HG02970 (cell line): Measurements from ENCODE around the gene ZBTB20.

Source experiments
- ATAC-seq: cut with Tn5 transposase; IDR thresholded peaks from one replicate; pipeline ENCODE4 v1.9.1; 2021; ENCODE audit warnings: mild to moderate bottlenecking, moderate library complexity, moderate number of reproducible peaks; ENCODE audit not compliant: unreplicated experiment, low FRiP score

Gene ZBTB20

DNA sequence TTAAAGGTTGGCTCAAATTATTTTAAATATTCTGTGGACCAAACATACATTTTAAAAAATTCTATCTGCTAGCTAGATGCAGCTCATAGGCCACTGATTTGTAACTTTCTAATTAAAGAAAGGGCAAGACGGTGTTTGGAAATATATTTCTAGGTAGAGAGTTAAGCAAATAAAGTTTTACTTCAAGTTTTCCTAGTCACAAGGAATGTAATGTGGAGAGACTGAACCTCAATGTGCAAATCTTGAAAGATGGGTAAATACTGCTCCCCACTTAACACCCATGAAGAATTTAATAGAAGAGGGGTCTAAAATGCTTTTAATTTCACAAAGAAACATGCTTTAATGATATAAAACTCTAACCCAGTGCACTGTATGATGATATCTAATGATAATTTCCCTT is 678.0 kb downstream of the ZBTB20 start:
- ATAC-seq = no peak

DNA sequence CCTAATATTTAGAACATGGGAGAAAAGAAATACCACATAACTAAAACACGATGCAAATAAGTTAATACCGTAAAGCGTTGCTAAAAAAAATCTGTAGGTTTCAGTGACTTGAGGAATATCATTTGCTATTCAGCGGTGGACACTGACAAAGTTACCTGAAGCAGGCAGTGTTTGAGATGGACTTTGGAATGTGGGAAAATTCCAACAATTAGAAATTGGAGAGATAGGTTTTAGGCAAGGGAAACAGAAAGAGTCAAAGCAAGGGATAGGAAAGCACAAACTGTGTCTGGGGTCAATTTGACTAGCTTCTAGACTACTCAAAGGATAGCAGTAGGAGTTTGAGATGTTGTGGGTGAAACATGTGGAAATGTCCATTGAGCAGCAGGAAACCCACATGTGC is 680.3 kb downstream of the ZBTB20 start:
- no peak for ATAC-seq

DNA sequence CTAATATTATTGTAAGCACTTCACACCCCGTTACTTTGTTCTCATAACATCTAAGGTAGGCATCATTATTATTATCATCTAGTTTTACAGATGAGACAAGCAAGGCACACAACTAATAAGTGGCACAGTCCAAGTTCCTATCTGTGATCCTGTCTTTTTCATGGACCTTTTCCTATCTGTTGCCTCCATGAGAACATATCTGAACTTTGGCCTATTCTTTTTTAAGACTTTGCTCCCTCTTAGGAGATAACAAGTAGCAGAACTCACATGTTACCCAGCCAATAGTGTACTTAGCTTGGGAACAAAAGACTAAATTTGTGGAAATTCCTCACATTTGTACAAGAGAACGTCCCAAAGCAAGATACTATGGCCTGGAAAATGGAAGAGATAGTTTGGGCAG is 680.8 kb downstream of the ZBTB20 start:
- no peak for ATAC-seq

DNA sequence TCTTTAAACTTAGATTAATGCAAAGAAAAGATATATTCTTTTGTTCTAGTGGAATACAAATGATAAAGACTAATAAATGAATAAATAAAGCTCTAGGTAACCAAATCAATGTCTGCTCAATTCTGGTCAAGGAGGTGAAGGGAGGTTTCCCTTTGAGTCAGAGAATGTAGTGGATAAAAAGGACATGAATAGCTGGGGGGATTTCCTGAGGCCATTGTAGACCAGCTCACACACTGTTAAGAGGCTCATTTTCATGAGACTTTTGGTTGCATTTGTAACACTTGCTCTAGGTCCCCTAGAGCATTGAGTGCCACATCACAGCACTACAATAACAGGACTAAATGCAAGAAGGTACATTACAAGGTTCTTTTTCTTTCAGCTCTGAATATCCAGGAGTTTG is 682.5 kb downstream of the ZBTB20 start:
- ATAC-seq = peak; percentile 72

DNA sequence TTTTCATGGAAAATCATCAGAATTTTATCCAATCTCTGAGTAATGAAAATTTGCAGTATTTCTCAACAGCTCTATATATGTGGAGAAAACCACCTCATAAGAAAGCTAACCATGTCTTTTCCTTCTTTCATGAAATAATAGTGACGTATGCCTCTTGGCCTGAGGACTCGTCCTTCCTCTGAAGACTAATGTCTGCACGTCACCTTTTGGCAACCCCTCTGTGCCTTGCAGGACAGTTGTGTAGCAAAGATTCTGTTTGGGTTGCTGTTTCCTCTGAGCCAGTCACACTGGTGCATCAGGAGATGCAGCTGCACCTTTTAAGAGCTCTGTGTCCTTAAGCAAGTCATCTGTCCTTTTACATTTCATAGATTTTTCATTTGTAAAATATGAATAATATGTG is 684.3 kb downstream of the ZBTB20 start:
- no peak for ATAC-seq

DNA sequence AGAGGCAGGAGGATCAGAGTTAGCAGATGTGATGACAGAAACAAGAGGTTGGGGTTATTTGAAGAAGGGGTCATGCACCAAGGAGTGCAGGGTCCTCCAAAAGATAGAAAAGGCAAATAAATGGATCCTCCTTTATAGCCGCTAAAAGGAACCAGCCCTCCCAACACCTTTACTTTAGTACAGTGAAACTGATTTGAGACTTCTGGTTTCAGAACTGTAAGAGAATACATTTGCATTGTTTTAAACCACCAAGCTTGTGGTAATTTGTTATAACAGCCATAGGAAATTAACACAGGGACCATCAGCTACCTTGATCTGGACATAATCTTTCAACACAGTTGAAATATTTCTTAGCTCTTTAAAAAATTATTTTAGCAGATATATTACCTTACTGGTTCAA is 686.6 kb downstream of the ZBTB20 start:
- ATAC-seq = no peak

DNA sequence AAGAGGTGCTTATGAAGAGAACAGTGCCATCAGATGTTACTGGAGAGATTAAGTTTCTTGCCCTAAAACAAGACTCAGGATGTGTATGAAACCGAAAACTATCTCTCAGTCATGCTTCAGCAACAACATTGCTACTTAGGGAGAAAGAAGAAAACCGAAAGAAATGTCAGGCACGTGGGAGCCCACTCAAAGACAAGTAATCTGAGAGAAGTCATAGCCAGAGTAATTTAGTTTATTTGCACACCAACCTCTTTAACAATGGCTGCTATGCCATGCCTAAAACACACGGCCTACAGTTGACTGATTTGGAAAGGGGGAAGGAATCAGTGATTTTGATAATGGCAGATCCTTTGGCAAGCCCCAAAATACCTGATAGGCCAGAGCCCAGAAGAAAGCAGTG is 690.3 kb downstream of the ZBTB20 start:
- ATAC-seq = peak; percentile 82

DNA sequence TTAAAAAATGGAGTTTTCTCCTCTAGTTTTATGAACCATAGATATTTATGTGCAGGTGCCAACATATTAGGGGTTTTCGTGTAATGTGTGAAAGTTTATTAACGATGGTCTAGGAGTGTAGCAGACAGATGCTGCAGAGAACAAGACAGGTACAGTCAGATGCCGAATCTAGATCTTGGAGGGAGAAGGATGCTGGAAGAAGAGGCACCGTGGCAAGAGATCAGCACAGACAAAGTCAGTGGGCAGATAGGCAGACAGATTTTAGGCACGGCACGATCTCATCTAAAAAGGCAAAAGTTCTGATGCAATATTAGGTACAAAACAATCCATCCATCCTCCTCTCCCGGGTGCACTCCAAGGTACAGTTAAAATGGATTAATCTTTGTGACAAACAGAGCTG is 691.7 kb downstream of the ZBTB20 start:
- no peak for ATAC-seq

DNA sequence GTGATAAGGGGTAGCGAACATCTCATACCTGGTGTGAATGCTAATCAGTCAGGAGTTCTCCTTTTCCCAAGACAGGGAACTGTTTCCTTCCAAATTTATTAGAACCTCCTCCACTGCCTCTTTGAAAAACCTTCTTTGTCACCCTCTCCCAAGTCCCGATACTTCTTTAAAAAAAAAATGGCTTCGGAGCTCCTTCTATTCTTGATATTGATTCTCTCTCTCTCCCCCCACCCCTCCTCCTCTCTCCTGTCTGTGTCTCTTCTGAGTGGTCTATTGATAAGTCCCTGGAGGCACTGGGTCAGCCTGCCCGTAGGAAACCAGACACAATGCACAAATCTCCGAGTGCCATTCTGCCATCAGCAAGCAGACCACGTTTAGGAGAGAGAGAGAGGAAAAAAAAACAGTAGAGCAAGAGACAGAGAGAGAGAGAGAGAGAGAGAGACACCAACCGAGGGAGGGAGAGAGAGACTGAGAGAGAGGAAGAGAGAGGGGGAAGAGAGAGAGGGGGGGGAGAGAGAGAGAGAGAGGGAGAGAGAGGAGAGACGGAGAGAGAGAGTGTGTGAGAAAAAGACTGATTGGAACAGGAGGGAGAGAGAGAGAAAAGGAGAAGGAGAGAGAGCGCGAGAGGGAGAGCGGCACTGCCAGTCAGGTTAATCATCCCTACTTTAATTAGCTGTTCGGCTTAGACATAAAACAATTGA is 692.4 kb downstream of the ZBTB20 start:
- ATAC-seq = no peak

DNA sequence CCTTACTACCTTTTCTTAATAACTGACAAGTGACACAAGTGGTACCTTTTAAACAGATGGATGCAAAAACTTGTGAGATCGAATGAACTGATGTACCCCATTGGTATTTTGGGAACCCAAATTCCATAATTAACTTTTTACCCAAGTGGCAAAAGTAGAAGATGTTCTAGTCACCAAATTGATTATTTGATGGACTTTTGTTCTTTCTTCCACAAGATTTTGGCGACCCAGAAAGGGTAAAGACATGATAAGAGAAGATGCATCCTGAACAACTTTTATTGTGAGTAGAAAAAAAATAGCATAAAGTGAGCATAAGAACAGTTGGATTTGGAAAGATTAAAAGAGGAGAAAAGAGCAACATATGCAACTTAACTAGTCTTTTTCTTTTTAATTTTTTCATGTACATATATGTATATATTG is 693.7 kb downstream of the ZBTB20 start:
- no peak for ATAC-seq

DNA sequence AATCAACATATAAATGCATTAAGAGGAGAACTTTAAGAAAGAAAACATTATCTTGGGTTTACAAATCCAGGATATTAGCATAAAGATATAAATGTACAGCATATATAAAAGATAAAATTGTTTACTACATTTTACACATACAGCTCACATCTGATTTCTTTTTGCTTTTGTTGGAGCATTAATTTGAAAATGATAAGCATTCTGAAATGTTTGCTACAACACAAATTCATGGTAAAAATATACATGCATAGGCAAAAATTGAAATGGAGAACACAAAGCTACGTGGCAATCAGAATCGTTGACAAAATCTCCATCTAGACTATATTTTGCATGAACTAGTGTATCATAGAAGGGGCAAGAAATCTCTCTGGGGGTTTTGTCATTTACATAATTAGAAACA is 694.2 kb downstream of the ZBTB20 start:
- ATAC-seq = no peak

DNA sequence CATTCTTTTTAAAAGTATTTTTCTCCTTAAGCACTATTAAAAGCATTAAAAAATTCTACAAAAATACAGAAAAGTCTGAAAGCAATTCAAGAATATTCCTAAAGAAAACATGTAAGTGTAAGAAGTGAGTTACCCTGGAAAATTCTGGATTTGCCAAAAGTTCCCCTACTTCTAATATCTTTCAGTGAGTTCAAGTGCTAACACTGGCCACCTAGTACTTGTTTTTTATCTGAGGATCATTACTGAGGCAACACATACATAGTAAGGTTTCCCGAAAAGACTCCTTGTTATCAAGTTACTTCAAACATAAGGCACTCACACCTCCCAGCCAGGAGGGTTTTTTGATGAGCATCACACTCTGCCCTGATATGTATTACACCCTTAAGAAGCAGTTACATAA is 694.8 kb downstream of the ZBTB20 start:
- ATAC-seq = no peak

DNA sequence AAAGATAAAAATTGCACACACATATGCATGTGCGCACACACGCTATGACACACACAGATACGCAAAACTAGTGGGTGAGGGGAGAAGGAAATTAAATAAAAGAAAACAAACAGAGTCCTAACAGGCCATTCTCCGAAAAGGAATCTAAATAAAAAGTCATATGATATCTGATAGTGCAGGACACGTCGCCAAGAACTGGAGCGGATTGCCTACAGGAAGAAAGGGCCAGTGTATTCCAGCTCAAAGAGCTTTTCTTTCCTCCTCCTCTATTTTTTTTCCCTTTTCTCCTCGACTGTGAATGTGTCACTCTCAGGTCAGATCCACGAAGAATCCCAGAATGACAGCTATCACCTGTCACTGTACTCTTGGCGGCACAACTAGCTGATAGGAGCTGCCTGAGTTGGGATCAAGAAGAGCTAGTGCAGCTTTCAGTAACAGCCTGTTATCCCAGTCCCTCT is 695.5 kb downstream of the ZBTB20 start:
- ATAC-seq = no peak

DNA sequence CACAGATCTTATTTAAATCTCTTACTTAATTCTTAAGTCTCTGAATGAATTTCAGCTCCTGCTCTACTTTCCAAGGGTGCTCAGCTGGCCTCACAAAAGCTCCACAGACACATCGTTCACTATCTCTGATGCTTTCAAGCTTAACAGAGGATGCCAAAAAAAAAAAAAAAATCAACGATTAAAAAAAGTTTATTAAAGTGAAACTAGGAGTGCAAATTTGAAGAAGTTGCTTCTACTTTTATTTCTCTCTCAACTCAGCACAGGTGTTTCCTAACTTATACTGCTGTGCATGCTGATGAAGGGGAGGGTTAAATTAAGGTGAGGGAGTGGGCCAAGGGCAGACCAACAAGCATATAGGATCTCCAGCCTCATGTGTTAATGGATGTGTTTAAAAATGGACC is 696.0 kb downstream of the ZBTB20 start:
- ATAC-seq = no peak

DNA sequence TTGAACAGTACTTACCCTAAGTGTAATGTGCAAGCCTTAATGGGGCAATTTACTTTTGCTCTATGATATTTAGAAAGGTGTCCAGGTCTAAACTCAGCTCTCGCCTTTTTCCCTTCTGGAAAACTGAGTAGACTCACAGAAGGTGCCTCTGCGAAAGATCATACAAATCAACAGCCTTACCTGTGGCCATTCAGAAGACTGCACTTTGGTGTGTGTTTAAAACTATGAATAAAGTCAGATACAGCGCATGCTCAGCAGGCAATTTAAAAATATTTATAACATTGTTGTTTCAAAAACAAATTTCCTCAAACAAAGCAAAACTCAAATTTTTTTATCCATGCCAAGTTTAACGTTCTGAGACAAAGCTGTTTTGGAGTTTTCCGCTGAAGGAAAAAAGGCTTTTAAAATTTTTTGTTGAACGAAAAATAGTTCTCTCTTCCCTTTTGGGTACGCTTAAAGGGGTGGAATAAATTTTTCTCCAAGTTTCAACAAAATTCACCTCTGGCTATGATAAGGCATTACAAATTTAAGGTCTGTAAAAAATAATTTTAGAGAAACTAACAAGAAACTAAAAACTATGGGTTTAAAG is 697.0 kb downstream of the ZBTB20 start:
- ATAC-seq = no peak

DNA sequence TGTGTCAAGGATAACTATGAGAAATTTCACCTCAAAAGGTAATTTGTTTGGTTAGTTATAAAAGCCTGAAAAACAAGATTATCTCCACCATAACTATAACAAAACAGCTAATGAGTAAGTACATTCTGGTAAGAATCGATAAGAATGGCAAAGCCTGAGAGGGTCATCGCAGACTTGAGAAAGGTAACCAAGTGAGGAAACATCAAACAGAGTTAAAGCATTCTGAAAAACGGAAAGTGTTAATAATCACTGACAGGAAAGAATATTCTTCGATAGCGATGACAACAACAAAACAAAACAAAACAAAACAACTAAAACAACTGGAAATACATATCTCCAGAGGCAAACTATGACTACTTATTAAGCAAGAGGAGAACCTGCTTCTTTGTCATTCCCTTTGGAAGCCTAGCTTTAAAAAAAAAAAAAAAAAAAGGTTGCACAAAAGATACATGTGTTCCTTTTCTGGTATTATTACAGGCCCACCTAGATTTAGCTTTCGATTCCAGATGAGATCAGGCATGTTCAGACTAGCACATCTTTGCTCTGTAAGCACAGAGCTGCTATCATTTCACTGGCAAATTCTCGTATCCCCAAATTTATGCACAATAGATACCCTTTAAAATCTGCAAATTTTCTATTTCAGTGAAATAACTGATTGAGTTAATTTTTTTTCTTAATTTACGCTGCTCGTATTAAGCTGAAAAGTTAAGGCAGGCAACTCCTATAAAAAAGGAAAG is 697.6 kb downstream of the ZBTB20 start:
- no peak for ATAC-seq

DNA sequence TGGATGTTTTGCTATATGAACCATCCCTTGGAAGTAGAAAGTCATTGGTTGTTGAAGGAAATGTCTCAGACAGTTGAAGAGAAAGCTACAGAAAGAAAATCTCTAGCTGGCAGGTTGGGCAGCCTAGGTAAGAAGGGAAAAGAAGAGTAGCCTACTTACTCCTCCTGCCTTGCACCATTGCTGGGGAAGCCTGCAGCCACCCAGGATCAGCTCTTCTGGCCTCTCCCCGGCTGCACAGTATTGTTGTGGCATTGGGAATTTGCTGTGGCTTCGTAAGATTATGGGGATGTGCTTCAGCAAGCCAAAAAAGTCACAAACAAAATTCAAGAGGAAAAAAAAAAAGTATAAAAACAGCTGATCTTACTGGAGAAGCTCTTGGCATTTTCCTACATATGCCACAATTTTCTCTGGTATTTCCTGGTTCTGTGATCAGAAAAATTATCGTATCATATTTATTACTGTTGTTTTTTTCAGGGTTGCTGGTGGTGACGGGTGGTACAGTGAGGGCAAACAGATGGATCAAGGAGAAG is 699.1 kb downstream of the ZBTB20 start:
- no peak for ATAC-seq

DNA sequence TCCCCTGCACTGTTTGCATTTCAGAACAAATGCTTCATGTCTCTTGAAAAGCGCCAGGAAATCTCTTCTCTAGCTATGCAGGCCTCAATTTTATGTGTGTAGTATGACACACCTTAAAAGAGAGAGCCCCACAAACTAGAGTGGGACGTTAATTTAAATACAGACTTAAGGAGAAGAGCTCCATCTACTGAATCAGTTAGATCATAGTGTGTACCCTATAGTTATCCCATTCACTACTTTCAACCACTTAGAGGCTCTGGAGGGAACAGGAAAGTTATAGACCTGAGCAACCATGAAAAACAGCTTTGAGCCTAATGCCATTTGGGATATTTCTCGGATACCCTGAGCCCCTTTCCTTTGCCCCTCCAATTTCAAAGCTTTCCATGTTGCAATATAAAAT is 699.5 kb downstream of the ZBTB20 start:
- no peak for ATAC-seq

DNA sequence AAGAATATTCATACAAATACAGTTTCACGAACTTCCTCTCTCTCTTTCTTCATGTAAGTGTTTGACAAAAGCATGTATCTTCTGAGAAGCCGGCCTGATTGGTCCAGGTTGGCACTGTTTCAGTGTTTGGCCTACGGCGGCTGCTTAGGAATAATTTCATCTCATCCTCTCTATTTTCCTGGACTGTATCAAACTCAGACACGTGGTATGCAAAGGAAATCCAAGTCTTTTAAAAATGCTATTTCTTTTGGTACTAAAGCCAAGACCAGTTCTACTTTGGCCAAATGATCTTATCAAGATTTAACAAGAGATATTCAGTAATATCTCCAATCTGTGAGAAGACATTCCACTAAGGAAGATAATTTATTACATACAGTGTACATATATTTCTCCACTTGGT is 700.5 kb downstream of the ZBTB20 start:
- no peak for ATAC-seq

DNA sequence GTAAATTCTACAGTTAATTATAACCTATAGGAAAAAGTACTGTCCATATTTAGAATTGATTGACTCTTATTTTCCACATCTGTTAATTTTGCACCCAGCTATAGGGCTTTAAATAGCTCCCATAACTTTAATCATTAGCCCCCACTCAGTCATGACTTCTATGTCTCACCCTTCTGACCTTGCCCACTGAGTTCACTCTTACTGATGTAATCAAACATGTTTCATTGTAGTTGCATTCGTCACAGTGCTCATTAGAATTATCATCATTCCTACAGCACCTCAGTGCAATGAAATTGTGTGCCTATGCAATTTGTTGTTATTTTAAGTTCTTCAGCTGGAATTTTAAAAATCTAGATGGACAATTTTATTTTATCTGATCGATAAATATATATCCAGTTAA is 701.9 kb downstream of the ZBTB20 start:
- no peak for ATAC-seq

DNA sequence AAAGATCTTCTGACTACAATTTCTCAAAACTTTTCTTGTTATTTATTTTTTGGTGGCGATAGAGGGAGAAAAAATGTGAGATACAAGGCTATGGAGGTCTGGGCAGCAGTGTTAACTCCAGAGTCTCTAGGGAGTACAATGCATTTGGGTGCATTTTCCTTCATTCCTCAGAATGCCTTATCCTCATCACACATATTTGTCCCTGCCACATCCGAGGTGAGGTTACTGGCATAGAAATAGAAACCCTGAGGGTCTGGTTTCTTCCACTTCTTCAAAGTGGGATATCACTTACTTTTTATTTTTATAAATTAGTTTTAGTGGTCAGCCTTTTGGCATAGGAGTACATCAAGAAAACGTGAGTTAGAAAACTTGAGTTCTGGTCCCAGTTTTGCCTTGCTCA is 702.9 kb downstream of the ZBTB20 start:
- no peak for ATAC-seq

DNA sequence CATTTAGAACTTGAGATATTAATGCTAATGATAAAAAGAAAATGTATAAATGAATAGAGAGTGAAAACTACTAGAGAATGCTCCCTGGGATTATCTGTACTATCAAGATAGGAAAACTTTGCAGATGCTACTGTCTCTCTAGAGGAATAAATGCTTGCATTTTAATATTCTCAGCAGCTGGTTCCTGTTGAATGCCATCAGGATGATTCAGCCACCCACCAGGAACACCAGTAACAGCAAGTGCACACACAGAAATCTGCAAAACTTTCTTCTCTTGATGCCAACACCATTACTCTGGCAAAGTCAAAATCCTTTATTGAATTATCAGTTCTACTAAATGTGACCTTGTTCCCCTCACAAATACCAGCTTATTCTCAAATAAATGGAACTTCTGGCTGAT is 704.8 kb downstream of the ZBTB20 start:
- no peak for ATAC-seq
